GM12872 (cell line): ENCODE results near the gene KAZN.

Experiments
- TF ChIP-seq, protein P1 (sequence below): IDR thresholded peaks from 3 replicates; pipeline ENCODE4 v1.5.1; 2011; ENCODE audit warnings: low read depth, mild to moderate bottlenecking, low read length, moderate library complexity; ENCODE audit not compliant: insufficient read depth

Gene KAZN

DNA sequence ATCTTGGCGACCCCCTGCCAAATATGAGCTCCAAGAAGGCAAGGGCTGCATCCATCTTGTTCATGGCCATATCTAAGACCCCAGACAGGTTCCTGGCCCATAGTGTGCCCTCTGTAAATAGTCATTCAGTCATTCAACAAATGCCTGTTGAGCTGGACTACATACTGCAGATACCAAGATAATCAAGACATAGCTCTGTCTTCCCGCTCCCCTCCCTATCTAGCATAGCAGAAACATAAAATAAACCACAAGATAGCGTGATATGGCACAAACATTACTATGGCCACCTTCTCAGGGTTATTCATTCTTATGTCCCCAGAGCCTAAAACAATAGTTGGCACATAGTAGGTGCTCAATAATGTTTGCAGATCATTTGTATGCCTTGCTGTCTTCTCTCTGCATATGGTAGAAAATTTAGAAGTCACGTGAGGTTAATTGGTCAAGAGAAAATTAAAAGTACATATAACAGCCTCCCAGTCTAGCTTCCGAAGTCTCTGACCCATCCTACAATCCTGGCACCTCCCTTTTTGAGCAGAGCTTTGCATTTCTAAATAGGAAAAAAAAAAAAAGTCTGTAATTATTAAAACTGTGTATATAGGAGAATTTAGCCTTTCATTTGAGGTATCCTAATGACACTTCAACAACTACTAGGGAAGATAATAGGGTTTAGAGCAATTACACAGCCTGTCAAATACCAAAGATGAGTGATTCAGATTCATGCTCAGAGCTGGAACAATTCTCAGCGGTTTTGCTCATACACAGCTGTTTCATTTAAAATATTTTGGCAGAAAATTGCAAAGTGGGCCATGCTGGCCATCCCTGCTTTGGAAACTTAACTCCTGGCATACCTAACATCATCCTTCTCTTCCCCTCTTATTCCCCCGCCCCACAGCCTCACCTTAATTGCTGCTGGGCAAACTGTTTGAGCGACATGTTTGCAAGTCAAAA is 219.0 kb downstream of the KAZN start:
- TF ChIP-seq, protein P1, sequence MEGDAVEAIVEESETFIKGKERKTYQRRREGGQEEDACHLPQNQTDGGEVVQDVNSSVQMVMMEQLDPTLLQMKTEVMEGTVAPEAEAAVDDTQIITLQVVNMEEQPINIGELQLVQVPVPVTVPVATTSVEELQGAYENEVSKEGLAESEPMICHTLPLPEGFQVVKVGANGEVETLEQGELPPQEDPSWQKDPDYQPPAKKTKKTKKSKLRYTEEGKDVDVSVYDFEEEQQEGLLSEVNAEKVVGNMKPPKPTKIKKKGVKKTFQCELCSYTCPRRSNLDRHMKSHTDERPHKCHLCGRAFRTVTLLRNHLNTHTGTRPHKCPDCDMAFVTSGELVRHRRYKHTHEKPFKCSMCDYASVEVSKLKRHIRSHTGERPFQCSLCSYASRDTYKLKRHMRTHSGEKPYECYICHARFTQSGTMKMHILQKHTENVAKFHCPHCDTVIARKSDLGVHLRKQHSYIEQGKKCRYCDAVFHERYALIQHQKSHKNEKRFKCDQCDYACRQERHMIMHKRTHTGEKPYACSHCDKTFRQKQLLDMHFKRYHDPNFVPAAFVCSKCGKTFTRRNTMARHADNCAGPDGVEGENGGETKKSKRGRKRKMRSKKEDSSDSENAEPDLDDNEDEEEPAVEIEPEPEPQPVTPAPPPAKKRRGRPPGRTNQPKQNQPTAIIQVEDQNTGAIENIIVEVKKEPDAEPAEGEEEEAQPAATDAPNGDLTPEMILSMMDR, result no peak

DNA sequence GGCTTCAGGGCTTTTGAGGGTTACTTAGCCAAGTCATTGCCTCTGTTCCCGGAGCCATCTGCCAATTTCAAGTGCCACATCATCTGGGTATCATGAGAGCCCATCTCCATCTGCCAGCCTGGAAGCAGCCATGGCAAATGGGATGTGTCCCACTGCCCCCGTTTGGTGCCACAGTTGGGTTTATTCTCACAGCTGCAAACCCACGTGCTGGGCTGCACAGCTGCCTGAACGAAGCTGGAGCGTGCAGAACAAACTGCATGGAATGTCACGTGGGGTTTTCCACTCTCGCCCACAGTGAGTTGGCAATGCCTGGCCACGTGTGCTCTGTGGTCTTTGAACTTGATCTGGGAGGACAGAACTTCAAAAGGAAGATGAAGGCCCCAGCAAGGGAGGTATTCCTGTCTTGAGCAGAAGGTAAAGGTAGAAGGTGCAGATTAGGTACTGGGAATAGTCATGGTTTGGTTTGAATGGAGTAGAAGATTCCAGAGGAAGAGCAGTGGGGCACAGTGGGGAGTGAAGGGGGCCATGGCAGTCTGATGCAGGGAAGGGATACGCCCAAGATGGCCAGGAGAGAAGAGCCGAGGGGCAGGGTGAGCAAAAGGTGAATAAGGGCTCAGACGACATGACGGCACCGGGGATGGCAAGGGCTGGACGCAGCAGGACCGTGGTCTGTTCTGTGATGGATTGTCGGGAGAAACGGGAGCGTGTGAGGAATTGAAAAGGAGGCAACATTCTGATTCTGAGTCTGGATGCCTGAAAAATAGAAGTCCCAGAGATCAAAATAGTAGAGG is 222.0 kb downstream of the KAZN start:
- TF ChIP-seq, protein P1, result no peak

DNA sequence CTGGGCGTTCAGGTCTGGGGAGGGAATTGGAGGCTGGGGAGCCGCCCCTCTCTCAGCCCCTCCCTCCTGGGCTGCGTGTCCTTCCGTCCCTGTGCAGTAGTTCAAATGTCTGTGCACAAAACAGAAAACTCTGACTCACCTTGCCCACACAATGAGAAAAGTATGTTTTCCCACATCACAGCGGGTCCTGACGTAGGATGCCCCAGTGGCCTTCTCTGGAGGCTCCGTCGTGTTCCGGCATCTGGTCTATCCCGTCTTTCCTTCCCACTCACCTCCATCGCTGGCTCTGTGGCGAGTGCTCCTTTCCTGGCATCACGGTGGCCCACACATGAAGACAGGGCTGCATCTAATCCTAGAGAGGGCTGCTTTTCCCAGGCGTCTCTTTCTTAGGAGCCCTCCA is 224.0 kb downstream of the KAZN start:
- TF ChIP-seq, protein P1, result no peak

DNA sequence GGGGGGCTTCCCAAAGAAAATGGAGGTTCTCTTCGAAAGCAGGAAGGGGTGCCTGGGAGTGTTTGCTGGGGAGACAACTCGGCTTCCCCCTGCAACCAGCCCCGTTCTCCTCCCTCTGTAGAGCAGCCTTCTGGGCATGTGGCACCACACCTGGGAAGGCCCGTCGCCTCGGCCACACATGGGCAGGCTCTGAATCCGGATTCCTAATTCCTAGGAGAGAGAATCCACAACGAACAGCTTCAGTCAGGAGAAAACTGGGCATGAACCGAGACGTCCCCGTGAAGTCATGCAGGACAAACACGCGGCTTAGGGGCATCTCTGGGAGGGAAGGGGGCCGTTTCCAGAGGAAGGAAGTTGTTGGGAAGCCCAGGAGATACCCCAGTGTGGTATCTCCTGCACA is 224.5 kb downstream of the KAZN start:
- TF ChIP-seq, protein P1, result no peak

DNA sequence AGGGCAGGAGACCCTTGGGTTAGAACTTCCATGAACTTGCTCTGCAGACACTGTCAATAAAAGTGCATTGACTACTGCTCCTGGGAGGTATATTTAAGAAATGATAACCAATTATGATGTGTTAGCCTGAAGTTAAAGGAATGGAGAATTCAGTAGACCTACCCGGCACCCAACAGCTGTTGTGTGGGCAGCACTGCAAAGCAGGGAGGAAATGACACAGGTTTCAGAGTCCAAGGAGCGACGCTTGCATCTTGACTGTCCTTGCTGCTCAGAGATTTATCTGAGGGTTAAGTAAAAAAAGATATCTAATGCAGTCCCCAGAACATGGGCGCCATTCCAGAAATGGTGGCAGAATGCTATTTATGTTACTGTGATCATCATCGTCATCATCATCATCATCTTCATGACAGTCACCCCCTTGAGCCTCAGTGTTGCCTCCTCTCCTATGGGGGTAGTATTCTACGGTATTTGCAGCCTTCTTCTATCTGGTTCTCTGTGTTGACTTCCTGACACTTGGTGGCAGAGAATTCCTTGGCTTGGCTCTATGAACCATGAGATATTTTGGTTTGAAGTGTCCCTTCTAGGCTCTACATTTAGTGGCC is 225.9 kb downstream of the KAZN start:
- TF ChIP-seq, protein P1, result no peak

DNA sequence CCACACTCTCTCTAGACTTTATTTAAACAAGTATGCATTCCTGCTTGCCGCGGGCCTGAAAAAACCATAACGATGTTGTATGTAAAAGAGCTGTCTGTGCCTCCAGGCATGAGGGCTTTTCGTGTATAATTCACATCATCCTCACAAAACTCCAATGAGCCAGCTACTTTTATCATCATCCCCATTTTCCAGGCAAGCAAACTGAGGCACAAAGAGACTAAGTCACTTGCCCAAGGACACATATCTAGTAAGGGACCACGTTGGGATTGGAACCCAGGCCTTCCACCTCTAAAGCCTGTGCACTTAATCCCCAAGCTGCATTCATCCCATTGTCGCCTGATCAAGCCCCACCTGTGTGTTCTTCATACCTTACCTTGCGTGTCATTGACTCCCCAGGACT is 226.9 kb downstream of the KAZN start:
- TF ChIP-seq, protein P1, result no peak

DNA sequence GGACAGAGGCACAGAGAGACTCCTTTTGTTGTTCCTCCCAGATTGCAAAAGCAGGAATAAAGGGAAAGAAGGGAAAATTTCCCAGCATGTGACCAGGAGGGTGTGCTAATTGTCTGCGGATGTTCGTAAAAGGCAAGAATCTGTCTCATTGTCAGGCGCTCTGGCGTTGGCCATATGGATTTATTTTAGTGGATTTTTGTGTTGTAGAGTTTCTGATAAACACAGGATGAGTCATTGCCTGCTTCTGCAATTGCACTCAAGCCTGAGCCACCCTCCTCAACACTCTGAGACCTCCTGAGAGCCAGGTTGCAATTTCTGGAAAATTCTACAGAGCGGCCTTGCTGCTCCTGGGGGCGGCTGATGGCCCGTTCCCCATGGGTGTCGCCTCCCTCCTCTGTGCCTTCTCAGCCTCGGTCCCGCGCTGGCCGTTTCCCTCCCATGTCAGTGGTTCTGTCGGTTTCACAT is 227.7 kb downstream of the KAZN start:
- TF ChIP-seq, protein P1, result no peak
